HFF-Myc (cell line): ENCODE measurements around the gene SPAG16.
"Not testable (repeated sequence)": the region's sequence is repeated elsewhere in the genome, so short reads cannot be mapped to it uniquely, and the experiment has no call there.

Source experiments
- DNase-seq: peaks from one replicate; pipeline ENCODE4 v3.0.0-alpha.2; 2011; ENCODE audit warnings: low read depth; ENCODE audit errors: extremely low read depth
- H3K4me3 ChIP-seq: replicated peaks from 2 replicates; pipeline ENCODE4 v1.5.1; 2011; ENCODE audit warnings: low read depth, mild to moderate bottlenecking, control low read depth, low read length
- CTCF ChIP-seq: IDR thresholded peaks from 2 replicates; pipeline ENCODE4 v1.5.1; 2012; ENCODE audit warnings: mild to moderate bottlenecking, low read depth, low read length, control low read depth; ENCODE audit errors: missing control alignments

SPAG16 gene

DNA sequence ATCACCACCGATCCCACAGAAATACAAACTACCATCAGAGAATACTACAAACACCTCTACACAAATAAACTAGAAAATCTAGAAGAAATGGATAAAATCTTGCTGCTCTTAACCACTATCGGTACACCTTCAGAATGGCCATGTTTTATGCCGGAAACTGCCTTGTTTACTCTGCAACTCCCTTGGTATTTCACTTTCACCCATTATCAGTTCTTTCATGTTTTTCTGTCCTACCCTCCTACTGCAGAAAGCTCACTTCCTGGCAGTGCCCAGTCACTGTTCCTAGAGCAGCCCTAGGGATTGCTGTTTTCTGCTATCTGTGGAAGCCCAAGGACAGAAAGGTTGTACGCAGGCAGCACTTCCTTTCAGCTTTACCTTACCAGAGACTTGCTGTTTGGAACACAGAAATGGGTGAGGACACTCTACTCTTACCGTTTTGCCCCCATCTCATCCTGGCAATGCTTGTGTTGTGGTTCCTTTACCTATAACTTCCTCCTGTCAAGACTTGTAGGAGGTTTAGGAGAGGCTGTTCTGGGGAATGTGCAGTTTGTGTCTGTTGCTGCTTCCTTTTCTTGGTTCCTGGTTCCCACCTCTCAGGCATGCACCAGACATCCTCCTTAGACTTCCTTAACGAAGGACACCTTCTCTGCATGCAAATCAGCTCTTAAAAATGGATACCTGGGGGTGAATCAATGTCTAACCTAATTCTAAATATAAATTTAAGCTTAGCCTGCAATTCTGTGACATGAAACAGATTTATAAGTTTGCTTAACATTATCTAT is 394.4 kb downstream of the SPAG16 start:
- no peak overlapping the region for H3K4me3 ChIP-seq
- DNase-seq, result no peak
- TF ChIP-seq CTCF, result no peak

- DNase-seq, result no peak
- H3K4me3 ChIP-seq, result no peak overlapping the region
- no peak for TF ChIP-seq CTCF
Measured at GRCh38 chr2:213679894-213680293, 395.6 kb downstream of the SPAG16 start.

- no peak for TF ChIP-seq CTCF
- H3K4me3 ChIP-seq, result no peak overlapping the region
- DNase-seq, result no peak
Measured at GRCh38 chr2:213682276-213682675, 398.0 kb downstream of the SPAG16 start.

DNA sequence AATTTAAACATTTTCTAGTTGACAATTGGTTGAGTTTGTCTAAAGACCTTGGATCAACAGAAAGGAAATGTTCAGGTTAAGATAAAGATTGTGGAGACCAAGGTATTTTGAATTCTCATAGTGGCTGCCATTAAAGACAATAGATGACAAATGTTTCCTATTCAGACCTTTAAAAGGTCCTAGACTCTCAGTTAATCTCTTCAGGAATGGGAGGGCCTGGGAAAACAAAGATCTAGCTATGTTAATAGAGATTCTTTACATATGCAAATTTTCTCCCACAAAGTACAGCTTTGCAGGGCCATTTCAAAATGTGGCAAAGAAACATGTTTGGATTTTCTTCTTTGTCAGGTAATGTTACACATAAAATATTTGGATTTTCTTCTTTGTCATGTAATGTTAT is 403.9 kb downstream of the SPAG16 start:
- no peak overlapping the region for H3K4me3 ChIP-seq
- TF ChIP-seq CTCF, result no peak
- DNase-seq, result no peak

- not testable (repeated sequence) for DNase-seq, H3K4me3 ChIP-seq
Measured at GRCh38 chr2:213688825-213689224, 404.6 kb downstream of the SPAG16 start.

DNA sequence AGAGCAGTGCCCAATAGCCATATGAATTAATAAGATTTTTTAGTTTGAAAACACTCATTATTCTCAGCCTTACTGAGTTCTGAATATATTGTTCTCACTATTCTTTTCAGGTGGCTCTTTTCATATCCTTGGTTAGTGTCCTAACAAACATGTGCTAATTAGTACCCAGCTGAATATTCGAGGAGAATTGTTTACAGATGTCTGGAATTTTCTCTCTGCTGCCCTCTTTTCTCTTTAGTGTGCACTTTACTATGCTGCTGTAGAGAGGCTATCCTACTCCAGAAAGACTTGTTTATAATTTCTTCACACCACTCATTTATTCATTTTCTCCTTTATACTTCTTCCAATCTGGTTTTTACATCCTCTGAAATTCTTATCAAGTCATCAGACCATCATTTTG is 405.3 kb downstream of the SPAG16 start:
- H3K4me3 ChIP-seq, result no peak overlapping the region
- no peak for TF ChIP-seq CTCF
- DNase-seq, result no peak

GRCh38 chr2:213691351-213691750 is 407.1 kb downstream of the SPAG16 start:
- no peak for TF ChIP-seq CTCF
- DNase-seq, result no peak

More at GRCh38 chr2:213691351-213691750, 407.1 kb downstream of the SPAG16 start:
- no peak overlapping the region for H3K4me3 ChIP-seq
